ENCODE results near the gene WDR38. TPM values are rescaled to one million over a fixed set of nuclear protein-coding genes. Genes with fewer than 3 reads are reported as not detected.
A peak's percentile ranks its signal among the peaks of the same experiment; 100 is the strongest.

Gene WDR38
- total and polyA plus RNA-seq, 2 of the 4 experiments (the other 2 are of a cell fraction) = not detected

GRCh38 chr9:124812441-124812876 is 40.8 kb upstream of the WDR38 start:
- H3K27ac ChIP-seq (ENCODE audit: insufficient read depth, low read length) = peak overlapping the region; percentile 47
- H3K4me3 ChIP-seq (ENCODE audit: insufficient read depth, low read depth, low read length) = no peak overlapping the region
- peak overlapping the region; percentile 70 for H2AK9ac ChIP-seq (replicated peaks; ENCODE audit: low read depth, low read length, poor library complexity)
- H2AFZ ChIP-seq (replicated peaks; ENCODE audit: low read length, poor library complexity) = peak overlapping the region; percentile 38
- peaks cover 12% of the 10 kb centered on the region; the same call in 1 of the 2 replicates for H3K36me3 ChIP-seq (ENCODE audit: control insufficient read depth, insufficient read depth, low read length)
- peaks cover 23% of the 10 kb centered on the region for H3K4me1 ChIP-seq (ENCODE audit: control insufficient read depth, insufficient read depth, low read length)
- H3K9me1 ChIP-seq (ENCODE audit: insufficient read depth, low read length) = peaks cover 20% of the 10 kb centered on the region
- intact Hi-C loops (cut with micrococcal nuclease) = loop anchor here (1.0 to 2.0 kb wide), 2 partner anchors 38 to 40 kb away; partner anchors contain the start of gene WDR38
- peak overlapping the region; percentile 86 for H2BK120ac ChIP-seq (ENCODE audit: low read depth, low read length)
- H4K8ac ChIP-seq (ENCODE audit: low read depth in 2 of 2, low read length in 2 of 2) = peak overlapping the region in 1 of 2 experiments; percentile 90; a peak in 2 of 4 replicates
- H3K9me3 ChIP-seq (ENCODE audit: control insufficient read depth, insufficient read depth, low read length) = no peaks in the 10 kb centered on the region
- peak overlapping the region; percentile 78 for H3K4ac ChIP-seq (ENCODE audit: low read depth, low read length)
- no peak overlapping the region for H3K4me2 ChIP-seq (ENCODE audit: low read depth, low read length)
- H3K56ac ChIP-seq (ENCODE audit: extremely low read depth, insufficient read depth, low read length) = peak overlapping the region; percentile 24; the same call in 1 of the 2 replicates
- POLR2A ChIA-PET (ENCODE audit: unreplicated experiment) = no interaction called here
- no peak overlapping the region for H3K9ac ChIP-seq (ENCODE audit: low read depth, low read length)
- peak overlapping the region; percentile 29; the same call in 1 of the 2 replicates for H4K5ac ChIP-seq (ENCODE audit: low read depth, low read length)
- ATAC-seq (ENCODE audit: low read depth) (peak; percentile 91), DNase-seq (peak; percentile 99)
- peak overlapping the region; percentile 57 for H4K91ac ChIP-seq (ENCODE audit: insufficient read depth, low read depth, low read length)
- in situ Hi-C loops (cut with MboI; ENCODE audit: low sequenced_read_pairs) = no loop called here
- peak overlapping the region; percentile 53; the same call in 1 of the 3 replicates for H2BK15ac ChIP-seq (ENCODE audit: low read depth, low read length)
- no CpG with 5 or more reads among the region's 6 CpGs for WGBS, 2 experiments (ENCODE audit: extremely low coverage in 2 of 2, insufficient read length in 1 of 2)
- peak overlapping the region; percentile 59 for H3K14ac ChIP-seq (replicated peaks; ENCODE audit: low read depth, low read length)
- H3K79me1 ChIP-seq (ENCODE audit: low read depth in 1 of 2, low read length in 2 of 2) = peaks cover 0 to 10% of the 10 kb centered on the region in 2 experiments; a peak in 2 of 4 replicates
- no peak overlapping the region for H3K18ac ChIP-seq (ENCODE audit: low read depth, low read length)
- CTCF ChIA-PET = interaction anchor here (0.6 to 0.7 kb wide), 2 partner anchors 14 kb away, joined by 3 to 4 read pairs; no protein-coding TSS in a partner anchor
- dilution Hi-C loops (cut with HindIII; ENCODE audit: low sequenced_read_pairs, unreplicated experiment) = no loop called here
- peak overlapping the region; percentile 52; the same call in 1 of the 2 replicates for H2AK5ac ChIP-seq (ENCODE audit: low read depth, low read length)
- TSS peak; percentile 41 for BruUV-seq (replicated peaks)
- no peaks in the 10 kb centered on the region for H4K20me1 ChIP-seq (ENCODE audit: insufficient read depth, low read length)
- H3K23ac ChIP-seq (ENCODE audit: low read depth, low read length) = peak overlapping the region; percentile 79
- peak overlapping the region; percentile 74 for H2BK20ac ChIP-seq (ENCODE audit: low read depth, low read length)
- no peaks in the 10 kb centered on the region for H3K27me3 ChIP-seq (ENCODE audit: control insufficient read depth, insufficient read depth, low read length)
- H2BK5ac ChIP-seq (ENCODE audit: low read depth, low read length, poor library complexity, severe bottlenecking) = peak overlapping the region; percentile 23
- TF ChIP-seq RFX5 (IDR thresholded peaks at IDR 0.05; ENCODE audit: low read depth, low read length) (no peak), CTCF (conservative IDR thresholded peaks at IDR 0.05; ENCODE audit: low read depth, low read length) (peak; percentile 31), ELK1 (IDR thresholded peaks at IDR 0.05; ENCODE audit: borderline replicate concordance, low read depth, low read length) (no peak), USF2 (IDR thresholded peaks at IDR 0.05; ENCODE audit: low read depth, low read length) (peak; percentile 17; the same call in 1 of the 2 replicates), SMC3 (IDR thresholded peaks at IDR 0.05; ENCODE audit: low read depth, low read length) (no peak), RAD21 (IDR thresholded peaks at IDR 0.05; ENCODE audit: low read length) (peak; percentile 41; the same call in 1 of the 2 replicates), POLR2A (IDR thresholded peaks at IDR 0.05; ENCODE audit: low read depth, low read length) (no peak), CEBPB (IDR thresholded peaks at IDR 0.05; ENCODE audit: low read depth, low read length) (no peak), CHD1 (IDR thresholded peaks at IDR 0.05; ENCODE audit: low read depth, low read length) (no peak), RCOR1 (IDR thresholded peaks at IDR 0.05; ENCODE audit: insufficient replicate concordance, low read length) (peak; percentile 35), MXI1 (IDR thresholded peaks at IDR 0.05; ENCODE audit: borderline replicate concordance, low read depth, low read length) (no peak), BHLHE40 (IDR thresholded peaks at IDR 0.05; ENCODE audit: low read depth, low read length) (peak; percentile 17; the same call in 1 of the 2 replicates), NFE2L2 (IDR thresholded peaks at IDR 0.05; ENCODE audit: low read depth, low read length) (no peak), MAZ (IDR thresholded peaks at IDR 0.05; ENCODE audit: borderline replicate concordance, low read depth, low read length) (peak; percentile 97), FOS (IDR thresholded peaks at IDR 0.05; ENCODE audit: low read depth, low read length) (peak; percentile 92)

All from IMR-90 (cell line).